ENCODE data around the gene ATP9B. TPM values are rescaled to one million over a fixed set of nuclear protein-coding genes. Genes with fewer than 3 reads are reported as not detected.
A peak's percentile ranks its signal among the peaks of the same experiment; 100 is the strongest.
"Not testable (repeated sequence)": the region's sequence is repeated elsewhere in the genome, so short reads cannot be mapped to it uniquely, and the experiment has no call there.

ATP9B gene
- total and polyA plus RNA-seq, 4 donors: 12.6 to 77.0 (median 29.9) TPM

GRCh38 chr18:79071037-79071436, 1.8 kb downstream of the ATP9B start:
- H3K27ac ChIP-seq (ENCODE audit: low read depth in 1 of 2, low read length in 1 of 2): no peak overlapping the region
- ATAC-seq (ENCODE audit: insufficient read depth, low FRiP score): no peak
- 21 to 87% methylated on average over 1 of the region's 1 CpG for WGBS, 2 donors

GRCh38 chr18:79071503-79072210, 2.5 kb downstream of the ATP9B start:
- ATAC-seq (ENCODE audit: insufficient read depth, low FRiP score): no peak
- H3K27me3 ChIP-seq (ENCODE audit: control insufficient read depth in 3 of 3, insufficient read depth in 3 of 3, low read length in 2 of 3): peaks cover 0 to 4% (median 0%) of the 10 kb centered on the region in 3 donors
- peak overlapping the region in 1 of 2 donors; percentile 47 for H3K27ac ChIP-seq (ENCODE audit: low read depth in 1 of 2, low read length in 1 of 2)
- peaks cover 0 to 11% (median 0%) of the 10 kb centered on the region in 4 donors for H3K9me3 ChIP-seq (ENCODE audit: control insufficient read depth in 4 of 4, insufficient read depth in 3 of 4, low read length in 3 of 4)
- no peak overlapping the region for H3K4me3 ChIP-seq
- 81 to 87% methylated on average over 3 of the region's 3 CpGs for WGBS, 2 donors
- peaks cover 0 to 3% (median 0%) of the 10 kb centered on the region in 4 donors for H3K36me3 ChIP-seq (ENCODE audit: control insufficient read depth in 4 of 4, insufficient read depth in 4 of 4, low read length in 4 of 4)
- H3K4me1 ChIP-seq (ENCODE audit: control insufficient read depth in 5 of 5, insufficient read depth in 5 of 5, low read length in 5 of 5): peaks cover 0 to 11% (median 4%) of the 10 kb centered on the region in 5 donors
- no peak for DNase-seq
- TF ChIP-seq CTCF (IDR thresholded peaks at IDR 0.05; ENCODE audit: control extremely low read depth, extremely low read depth): no peak
- no peak overlapping the region for H3K9ac ChIP-seq (ENCODE audit: insufficient read depth in 1 of 2, low read length in 2 of 2)

More at GRCh38 chr18:79071037-79071436, 1.8 kb downstream of the ATP9B start:
- no peak for DNase-seq
- no peak for TF ChIP-seq CTCF (IDR thresholded peaks at IDR 0.05; ENCODE audit: control extremely low read depth, extremely low read depth)
- Histone ChIP-seq H3K36me3 (ENCODE audit: control insufficient read depth in 4 of 4, insufficient read depth in 4 of 4, low read length in 4 of 4) (peaks cover 0 to 3% (median 0%) of the 10 kb centered on the region in 4 donors), H3K27me3 (ENCODE audit: control insufficient read depth in 3 of 3, insufficient read depth in 3 of 3, low read length in 2 of 3) (peaks cover 0 to 4% (median 1%) of the 10 kb centered on the region in 3 donors), H3K9ac (ENCODE audit: insufficient read depth in 1 of 2, low read length in 2 of 2) (no peak overlapping the region), H3K9me3 (ENCODE audit: control insufficient read depth in 4 of 4, insufficient read depth in 3 of 4, low read length in 3 of 4) (peaks cover 0 to 12% (median 0%) of the 10 kb centered on the region in 4 donors), H3K4me1 (ENCODE audit: control insufficient read depth in 5 of 5, insufficient read depth in 5 of 5, low read length in 5 of 5) (peaks cover 0 to 11% (median 4%) of the 10 kb centered on the region in 5 donors), H3K4me3 (no peak overlapping the region)

- DNase-seq; H3K36me3 ChIP-seq (ENCODE audit: control insufficient read depth in 4 of 4, insufficient read depth in 4 of 4, low read length in 4 of 4); H3K9me3 ChIP-seq (ENCODE audit: control insufficient read depth in 4 of 4, insufficient read depth in 3 of 4, low read length in 3 of 4); H3K27me3 ChIP-seq (ENCODE audit: control insufficient read depth in 3 of 3, insufficient read depth in 3 of 3, low read length in 2 of 3); H3K4me3 ChIP-seq; ATAC-seq (ENCODE audit: insufficient read depth, low FRiP score); H3K27ac ChIP-seq (ENCODE audit: low read depth in 1 of 2, low read length in 1 of 2); H3K9ac ChIP-seq (ENCODE audit: insufficient read depth in 1 of 2, low read length in 2 of 2): not testable (repeated sequence)
- WGBS, 2 donors: 98% methylated on average over 26 to 27 of the region's 27 CpGs
- peaks cover 0 to 11% (median 5%) of the 10 kb centered on the region in 5 donors for H3K4me1 ChIP-seq (ENCODE audit: control insufficient read depth in 5 of 5, insufficient read depth in 5 of 5, low read length in 5 of 5)
These were observed 3.5 kb downstream of the ATP9B start for GRCh38 chr18:79072655-79073054.

- Histone ChIP-seq H3K9me3 (ENCODE audit: control insufficient read depth in 4 of 4, insufficient read depth in 3 of 4, low read length in 3 of 4) (no peaks in the 10 kb centered on the region), H3K4me1 (ENCODE audit: control insufficient read depth in 5 of 5, insufficient read depth in 5 of 5, low read length in 5 of 5) (peaks cover 0 to 6% (median 0%) of the 10 kb centered on the region in 5 donors), H3K9ac (ENCODE audit: insufficient read depth in 1 of 2, low read length in 2 of 2) (no peak overlapping the region), H3K27me3 (ENCODE audit: control insufficient read depth in 3 of 3, insufficient read depth in 3 of 3, low read length in 2 of 3) (no peaks in the 10 kb centered on the region), H3K4me3 (no peak overlapping the region), H3K27ac (ENCODE audit: low read depth in 1 of 2, low read length in 1 of 2) (no peak overlapping the region), H3K36me3 (ENCODE audit: control insufficient read depth in 4 of 4, insufficient read depth in 4 of 4, low read length in 4 of 4) (peaks cover 0 to 3% (median 1%) of the 10 kb centered on the region in 4 donors)
- DNase-seq: no peak
- no peak for ATAC-seq (ENCODE audit: insufficient read depth, low FRiP score)
- TF ChIP-seq CTCF (IDR thresholded peaks at IDR 0.05; ENCODE audit: control extremely low read depth, extremely low read depth): no peak
- 89 to 100% methylated on average over 1 of the region's 1 CpG for WGBS, 2 donors
These were observed 8.0 kb downstream of the ATP9B start for GRCh38 chr18:79077181-79077580.

- not testable (repeated sequence) for H3K9ac ChIP-seq (ENCODE audit: insufficient read depth in 1 of 2, low read length in 2 of 2); H3K9me3 ChIP-seq (ENCODE audit: control insufficient read depth in 4 of 4, insufficient read depth in 3 of 4, low read length in 3 of 4); H3K4me3 ChIP-seq; H3K36me3 ChIP-seq (ENCODE audit: control insufficient read depth in 4 of 4, insufficient read depth in 4 of 4, low read length in 4 of 4); H3K4me1 ChIP-seq (ENCODE audit: control insufficient read depth in 5 of 5, insufficient read depth in 5 of 5, low read length in 5 of 5); DNase-seq; H3K27ac ChIP-seq (ENCODE audit: low read depth in 1 of 2, low read length in 1 of 2); ATAC-seq (ENCODE audit: insufficient read depth, low FRiP score); H3K27me3 ChIP-seq (ENCODE audit: control insufficient read depth in 3 of 3, insufficient read depth in 3 of 3, low read length in 2 of 3)
- 98 to 100% methylated on average over 5 of the region's 5 CpGs for WGBS, 2 donors
These were observed 9.6 kb downstream of the ATP9B start for GRCh38 chr18:79078791-79079190.

All from lung (tissue), 12 donors.